ENCODE measurements around the gene MAOB.
"Not testable (repeated sequence)": the region's sequence is repeated elsewhere in the genome, so short reads cannot be mapped to it uniquely, and the experiment has no call there.

Gene MAOB

GRCh38 chrX:43750248-43750676 lies 132.0 kb downstream of the MAOB start:
- DNase-seq = peak; percentile 57

GRCh38 chrX:43747476-43747875 lies 134.8 kb downstream of the MAOB start:
- DNase-seq = no peak

- DNase-seq = no peak
Measured at GRCh38 chrX:43745938-43746721, 136.1 kb downstream of the MAOB start.

- no peak for DNase-seq
Measured at GRCh38 chrX:43744284-43744683, 138.0 kb downstream of the MAOB start.

GRCh38 chrX:43743100-43743822 lies 139.0 kb downstream of the MAOB start:
- DNase-seq = no peak

GRCh38 chrX:43741843-43742573 lies 140.2 kb downstream of the MAOB start:
- no peak for DNase-seq

GRCh38 chrX:43735957-43736356 lies 146.3 kb downstream of the MAOB start:
- DNase-seq = no peak

GRCh38 chrX:43735534-43735933 lies 146.7 kb downstream of the MAOB start:
- no peak for DNase-seq

GRCh38 chrX:43734444-43734843 lies 147.8 kb downstream of the MAOB start:
- DNase-seq = no peak

- no peak for DNase-seq
Measured at GRCh38 chrX:43733699-43734098, 148.6 kb downstream of the MAOB start.

- no peak for DNase-seq
Measured at GRCh38 chrX:43731086-43731485, 151.2 kb downstream of the MAOB start.

GRCh38 chrX:43728966-43729365 lies 153.3 kb downstream of the MAOB start:
- DNase-seq = no peak

GRCh38 chrX:43728002-43728401 lies 154.2 kb downstream of the MAOB start:
- no peak for DNase-seq

- DNase-seq = not testable (repeated sequence)
Measured at GRCh38 chrX:43727254-43727653, 155.0 kb downstream of the MAOB start.

- not testable (repeated sequence) for DNase-seq
Measured at GRCh38 chrX:43725227-43725626, 157.0 kb downstream of the MAOB start.

GRCh38 chrX:43720961-43721360 lies 161.3 kb downstream of the MAOB start:
- DNase-seq = no peak

- no peak for DNase-seq
Measured at GRCh38 chrX:43720082-43720481, 162.2 kb downstream of the MAOB start.

- DNase-seq = no peak
Measured at GRCh38 chrX:43718956-43719355, 163.3 kb downstream of the MAOB start.

GRCh38 chrX:43718546-43718945 lies 163.7 kb downstream of the MAOB start:
- DNase-seq = no peak

- DNase-seq = no peak
Measured at GRCh38 chrX:43718081-43718480, 164.2 kb downstream of the MAOB start.

- no peak for DNase-seq
Measured at GRCh38 chrX:43717161-43717560, 165.1 kb downstream of the MAOB start.

- DNase-seq = no peak
Measured at GRCh38 chrX:43716696-43717095, 165.6 kb downstream of the MAOB start.
